HepG2 (cell line): ENCODE data around the gene TBC1D16. TPM values are rescaled to one million over a fixed set of nuclear protein-coding genes. Genes with fewer than 3 reads are reported as not detected.

Experiments
- CCAR2 ChIP-seq: fragments of 200-400 bp; formaldehyde crosslinking; optimal IDR thresholded peaks from 2 replicates; pipeline ENCODE3; 2018; ENCODE audit warnings: low read depth, mild to moderate bottlenecking, low read length, moderate library complexity
- FOXC1 ChIP-seq: sonication (generic); formaldehyde crosslinking; IDR thresholded peaks from 2 replicates; pipeline ENCODE4 v1.8.0; 2022; ENCODE audit warnings: mild to moderate bottlenecking, missing genetic modification reagents, borderline replicate concordance
- GTF3A ChIP-seq: sonication (generic); formaldehyde crosslinking; conservative IDR thresholded peaks from 2 replicates; pipeline ENCODE4 v1.4.0; 2020; ENCODE audit warnings: mild to moderate bottlenecking, missing genetic modification reagents
- KDM5B ChIP-seq: sonication (generic); formaldehyde crosslinking; IDR thresholded peaks from 2 replicates; pipeline ENCODE4 v1.4.0; 2020; ENCODE audit warnings: missing genetic modification reagents, mild to moderate bottlenecking, borderline replicate concordance
- KLF6 ChIP-seq: IDR thresholded peaks from 2 replicates; pipeline ENCODE4 v1.8.0; 2016; ENCODE audit warnings: missing biosample characterization, missing genetic modification reagents
- MZF1 ChIP-seq: sonication (generic); formaldehyde crosslinking; IDR thresholded peaks from 2 replicates; pipeline ENCODE4 v1.8.1; 2023; ENCODE audit warnings: mild to moderate bottlenecking, missing genetic modification reagents, borderline replicate concordance
- NFIC ChIP-seq: IDR thresholded peaks from 2 replicates; pipeline ENCODE4 v1.6.1; 2012; ENCODE audit warnings: mild to moderate bottlenecking, low read length, inconsistent platforms
- PCBP1 ChIP-seq: fragments of 200-400 bp; formaldehyde crosslinking; IDR thresholded peaks from 2 replicates; pipeline ENCODE4 v1.6.1; 2017; ENCODE audit warnings: mild to moderate bottlenecking, low read depth, low read length, borderline replicate concordance
- PHF20 ChIP-seq: sonication (generic); formaldehyde crosslinking; IDR thresholded peaks from 2 replicates; pipeline ENCODE4 v1.5.0; 2020; ENCODE audit warnings: mild to moderate bottlenecking, missing genetic modification reagents
- SALL2 ChIP-seq: sonication (generic); formaldehyde crosslinking; IDR thresholded peaks from 2 replicates; pipeline ENCODE4 v1.8.1; 2023; ENCODE audit warnings: mild to moderate bottlenecking, missing genetic modification reagents, inconsistent platforms
- SNAPC2 ChIP-seq: sonication (generic); formaldehyde crosslinking; IDR thresholded peaks from 2 replicates; pipeline ENCODE4 v1.8.1; 2022; ENCODE audit warnings: mild to moderate bottlenecking, missing genetic modification reagents
- ZMYM3 ChIP-seq: sonication (generic); formaldehyde crosslinking; IDR thresholded peaks from 2 replicates; pipeline ENCODE4 v1.5.1; 2020; ENCODE audit warnings: mild to moderate bottlenecking, missing genetic modification reagents
- ZNF556 ChIP-seq: sonication (generic); formaldehyde crosslinking; IDR thresholded peaks from 2 replicates; pipeline ENCODE4 v1.4.0; 2020; ENCODE audit warnings: mild to moderate bottlenecking, missing genetic modification reagents, borderline replicate concordance
- ZNF576 ChIP-seq: sonication (generic); formaldehyde crosslinking; IDR thresholded peaks from 2 replicates; pipeline ENCODE4 v1.4.0; 2020; ENCODE audit warnings: mild to moderate bottlenecking, missing genetic modification reagents
- ZNF589 ChIP-seq: sonication (generic); formaldehyde crosslinking; conservative IDR thresholded peaks from 2 replicates; pipeline ENCODE4 v1.8.0; 2022; ENCODE audit warnings: mild to moderate bottlenecking, moderate library complexity, missing genetic modification reagents
- ZNF615 ChIP-seq: sonication (generic); formaldehyde crosslinking; IDR thresholded peaks from 2 replicates; pipeline ENCODE4 v1.5.0; 2020; ENCODE audit warnings: mild to moderate bottlenecking, missing genetic modification reagents, borderline replicate concordance
- ZNF687 ChIP-seq: sonication (generic); formaldehyde crosslinking; IDR thresholded peaks from 2 replicates; pipeline ENCODE4 v1.5.1; 2020; ENCODE audit warnings: mild to moderate bottlenecking, missing genetic modification reagents, moderate library complexity
- ZNF746 ChIP-seq: sonication (generic); formaldehyde crosslinking; IDR thresholded peaks from 2 replicates; pipeline ENCODE4 v1.8.0; 2022; ENCODE audit warnings: mild to moderate bottlenecking, missing genetic modification reagents
- ZNF879 ChIP-seq: sonication (generic); formaldehyde crosslinking; IDR thresholded peaks from 2 replicates; pipeline ENCODE4 v1.8.1; 2023; ENCODE audit warnings: missing genetic modification reagents
- ZNF883 ChIP-seq: sonication (generic); formaldehyde crosslinking; IDR thresholded peaks from 2 replicates; pipeline ENCODE4 v1.5.1; 2020; ENCODE audit warnings: mild to moderate bottlenecking, missing genetic modification reagents; ENCODE audit errors: not compliant biosample characterization
- polyA plus RNA-seq, 8 experiments: library from polyadenylated mRNA; depleted of rRNA in 3 of 8; stranded (reverse) in 7 of 8; unstranded in 1 of 8; fragments of >200 nt; fragmentation: Illumina TruSeq in 4 of 8; extraction: Trizol in 4 of 8; gene quantifications; 2 replicates each; pipeline versions ENCODE4 v1.2.1 to v1.2.3, GENCODE V29; 2011 to 2016; ENCODE audit warnings: low read depth in 4 of 8, missing spikeins in 1 of 8, mixed read lengths in 1 of 8; ENCODE audit not compliant: insufficient read depth in 1 of 8
- total RNA-seq, 5 experiments: library from RNA; depleted of rRNA; stranded (reverse); fragments of >200 nt; fragmentation: Illumina TruSeq; extraction: Trizol; gene quantifications; 2 replicates each; pipeline ENCODE4 v1.2.3, GENCODE V29; 2016; ENCODE audit warnings: low read depth in 1 of 5
- TF ChIP-seq, protein P1 (sequence below): sonication (generic); formaldehyde crosslinking; IDR thresholded peaks from 2 replicates; pipeline ENCODE4 v1.8.0; 2022; ENCODE audit warnings: mild to moderate bottlenecking, missing genetic modification reagents; ENCODE audit not compliant: insufficient replicate concordance
- TF ChIP-seq, protein P2 (sequence below): sonication (generic); formaldehyde crosslinking; IDR thresholded peaks from 2 replicates; pipeline ENCODE4 v1.4.0; 2020; ENCODE audit warnings: missing genetic modification reagents
- TF ChIP-seq, protein P3 (sequence below): IDR thresholded peaks from 2 replicates; pipeline ENCODE4 v1.6.1; 2016; ENCODE audit warnings: control low read depth

TBC1D16 gene
- total and polyA plus RNA-seq, 2 of the 13 experiments (the other 11 are each of a cell fraction or from before 2014, with no cell fraction given): 14.9 to 24.9 TPM

- TF ChIP-seq, protein P1, sequence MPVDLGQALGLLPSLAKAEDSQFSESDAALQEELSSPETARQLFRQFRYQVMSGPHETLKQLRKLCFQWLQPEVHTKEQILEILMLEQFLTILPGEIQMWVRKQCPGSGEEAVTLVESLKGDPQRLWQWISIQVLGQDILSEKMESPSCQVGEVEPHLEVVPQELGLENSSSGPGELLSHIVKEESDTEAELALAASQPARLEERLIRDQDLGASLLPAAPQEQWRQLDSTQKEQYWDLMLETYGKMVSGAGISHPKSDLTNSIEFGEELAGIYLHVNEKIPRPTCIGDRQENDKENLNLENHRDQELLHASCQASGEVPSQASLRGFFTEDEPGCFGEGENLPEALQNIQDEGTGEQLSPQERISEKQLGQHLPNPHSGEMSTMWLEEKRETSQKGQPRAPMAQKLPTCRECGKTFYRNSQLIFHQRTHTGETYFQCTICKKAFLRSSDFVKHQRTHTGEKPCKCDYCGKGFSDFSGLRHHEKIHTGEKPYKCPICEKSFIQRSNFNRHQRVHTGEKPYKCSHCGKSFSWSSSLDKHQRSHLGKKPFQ: no peak
- no peak for TF ChIP-seq ZNF615 (CRISPR knock-in tag)
- no peak for TF ChIP-seq FOXC1 (CRISPR knock-in tag)
- TF ChIP-seq KLF6 (CRISPR knock-in tag): no peak
- TF ChIP-seq, protein P2, sequence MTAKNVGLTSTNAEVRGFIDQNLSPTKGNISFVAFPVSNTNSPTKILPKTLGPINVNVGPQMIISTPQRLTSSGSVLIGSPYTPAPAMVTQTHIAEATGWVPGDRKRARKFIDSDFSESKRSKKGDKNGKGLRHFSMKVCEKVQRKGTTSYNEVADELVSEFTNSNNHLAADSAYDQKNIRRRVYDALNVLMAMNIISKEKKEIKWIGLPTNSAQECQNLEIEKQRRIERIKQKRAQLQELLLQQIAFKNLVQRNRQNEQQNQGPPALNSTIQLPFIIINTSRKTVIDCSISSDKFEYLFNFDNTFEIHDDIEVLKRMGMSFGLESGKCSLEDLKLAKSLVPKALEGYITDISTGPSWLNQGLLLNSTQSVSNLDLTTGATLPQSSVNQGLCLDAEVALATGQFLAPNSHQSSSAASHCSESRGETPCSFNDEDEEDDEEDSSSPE: no peak
- peak; percentile 46; the same call in 1 of the 2 replicates for TF ChIP-seq ZNF687 (CRISPR knock-in tag)
- TF ChIP-seq ZMYM3 (CRISPR knock-in tag): peak; percentile 89
- TF ChIP-seq ZNF589 (CRISPR knock-in tag): no peak
- no peak for TF ChIP-seq PCBP1
- no peak for TF ChIP-seq CCAR2
- no peak for TF ChIP-seq ZNF576 (CRISPR knock-in tag)
- peak; percentile 76 for TF ChIP-seq ZNF883 (CRISPR knock-in tag)
- no peak for TF ChIP-seq NFIC
- no peak for TF ChIP-seq GTF3A (CRISPR knock-in tag)
- TF ChIP-seq SALL2 (CRISPR knock-in tag): no peak
- no peak for TF ChIP-seq ZNF879 (CRISPR knock-in tag)
- no peak for TF ChIP-seq ZNF746 (CRISPR knock-in tag)
- 0 out of 2 replicates have a peak, but pooled peaks have one; percentile 46 for TF ChIP-seq MZF1
- TF ChIP-seq ZNF556 (CRISPR knock-in tag): 0 out of 2 replicates have a peak, but pooled peaks have one; percentile 26
- TF ChIP-seq PHF20 (CRISPR knock-in tag): no peak
- TF ChIP-seq, protein P3, sequence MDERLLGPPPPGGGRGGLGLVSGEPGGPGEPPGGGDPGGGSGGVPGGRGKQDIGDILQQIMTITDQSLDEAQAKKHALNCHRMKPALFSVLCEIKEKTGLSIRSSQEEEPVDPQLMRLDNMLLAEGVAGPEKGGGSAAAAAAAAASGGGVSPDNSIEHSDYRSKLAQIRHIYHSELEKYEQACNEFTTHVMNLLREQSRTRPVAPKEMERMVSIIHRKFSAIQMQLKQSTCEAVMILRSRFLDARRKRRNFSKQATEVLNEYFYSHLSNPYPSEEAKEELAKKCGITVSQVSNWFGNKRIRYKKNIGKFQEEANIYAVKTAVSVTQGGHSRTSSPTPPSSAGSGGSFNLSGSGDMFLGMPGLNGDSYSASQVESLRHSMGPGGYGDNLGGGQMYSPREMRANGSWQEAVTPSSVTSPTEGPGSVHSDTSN: no peak
- TF ChIP-seq SNAPC2 (CRISPR knock-in tag): no peak
- 0 out of 2 replicates have a peak, but pooled peaks have one; percentile 39 for TF ChIP-seq KDM5B (CRISPR knock-in tag)
Observed at GRCh38 chr17:79919164-79919585, 116.5 kb downstream of the TBC1D16 start (continued).
